NCI-H187 treated with DMSO at 0.1 percent for 48 hours (cell line): ENCODE data around the gene CTAGE8.
"Not testable (repeated sequence)": the region's sequence is repeated elsewhere in the genome, so short reads cannot be mapped to it uniquely, and the experiment has no call there.

Source experiments
- DNase-seq: peaks from one replicate; lab custom pipeline; 2025; lab: John Stamatoyannopoulos, UW

Gene CTAGE8

DNA sequence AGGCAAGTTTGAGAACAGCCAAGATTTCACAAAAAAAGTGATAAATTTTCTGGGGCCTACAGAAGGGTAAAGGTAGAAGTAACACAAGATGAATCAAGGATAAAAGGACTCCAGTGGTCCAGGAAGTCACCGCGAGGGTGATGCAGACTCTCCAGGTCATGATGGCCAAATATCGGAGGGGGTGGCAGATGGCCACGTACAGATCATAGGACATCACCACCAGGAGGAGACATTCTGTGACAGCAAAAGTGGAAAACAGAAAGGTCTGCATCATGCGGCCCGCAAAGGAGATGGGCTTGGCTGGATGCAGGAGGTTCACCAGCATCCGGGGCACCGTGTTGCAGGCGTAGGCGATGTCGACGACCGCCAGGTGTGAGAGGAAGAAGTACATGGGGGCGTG lies 10.0 kb downstream of the CTAGE8 start:
- DNase-seq, result not testable (repeated sequence)

DNA sequence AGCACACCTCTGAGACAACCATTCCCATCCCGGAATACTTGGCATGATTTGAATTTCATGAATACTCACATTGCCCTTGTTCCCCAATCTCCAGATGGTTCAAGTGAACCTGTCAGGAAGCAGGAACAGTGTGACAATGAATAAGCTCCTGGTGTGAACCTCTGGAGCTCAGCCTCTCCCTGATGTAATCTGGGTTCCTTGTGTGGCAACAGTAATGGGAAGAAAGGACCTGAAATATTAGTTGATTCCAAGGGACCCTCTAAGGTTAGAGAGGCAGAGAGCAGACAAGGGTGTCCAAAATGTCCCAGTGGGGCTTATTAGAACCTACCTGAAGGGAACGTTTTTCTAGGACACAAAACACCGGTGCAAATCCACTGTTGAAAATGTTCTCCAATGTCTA lies 13.0 kb downstream of the CTAGE8 start:
- no peak for DNase-seq

DNA sequence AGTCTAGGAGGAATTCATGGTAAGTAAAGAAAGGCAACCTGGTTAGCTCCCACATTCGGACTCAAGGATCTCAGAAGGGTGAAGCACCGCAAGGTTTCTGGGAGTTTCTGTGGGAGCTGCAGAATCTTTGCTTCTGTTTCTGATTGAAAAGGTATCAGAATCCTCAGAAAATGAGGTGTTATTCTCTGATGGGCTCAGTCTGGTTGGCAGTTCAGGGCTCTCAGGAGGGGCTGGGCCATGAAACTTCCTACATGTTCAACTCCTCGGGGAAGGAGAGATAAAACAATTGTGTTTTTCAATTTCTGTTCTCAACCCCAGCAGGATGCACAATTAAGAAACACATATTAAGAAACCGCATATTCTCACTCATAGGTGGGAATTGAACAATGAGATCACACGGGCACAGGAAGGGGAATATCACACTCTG lies 13.6 kb downstream of the CTAGE8 start:
- no peak for DNase-seq

DNA sequence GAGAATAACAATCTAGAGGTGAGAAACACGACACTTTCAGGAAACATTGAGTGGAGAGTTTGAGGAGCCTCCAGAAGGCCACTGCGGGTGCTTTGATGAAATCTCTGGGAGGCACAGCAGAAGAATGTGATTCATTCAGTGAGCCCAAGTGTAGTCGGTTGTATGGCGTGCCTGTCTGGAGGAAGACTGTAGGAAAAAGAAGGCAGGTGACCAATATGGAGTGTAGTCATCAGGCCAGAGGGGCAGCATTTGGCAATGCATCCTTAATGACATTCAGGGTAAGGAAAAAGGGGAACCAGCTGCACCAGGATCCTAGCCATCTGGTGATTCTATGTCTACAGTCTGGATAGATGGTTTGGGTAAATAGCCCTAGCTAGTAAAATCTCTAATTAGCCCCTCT lies 16.8 kb downstream of the CTAGE8 start:
- not testable (repeated sequence) for DNase-seq

DNA sequence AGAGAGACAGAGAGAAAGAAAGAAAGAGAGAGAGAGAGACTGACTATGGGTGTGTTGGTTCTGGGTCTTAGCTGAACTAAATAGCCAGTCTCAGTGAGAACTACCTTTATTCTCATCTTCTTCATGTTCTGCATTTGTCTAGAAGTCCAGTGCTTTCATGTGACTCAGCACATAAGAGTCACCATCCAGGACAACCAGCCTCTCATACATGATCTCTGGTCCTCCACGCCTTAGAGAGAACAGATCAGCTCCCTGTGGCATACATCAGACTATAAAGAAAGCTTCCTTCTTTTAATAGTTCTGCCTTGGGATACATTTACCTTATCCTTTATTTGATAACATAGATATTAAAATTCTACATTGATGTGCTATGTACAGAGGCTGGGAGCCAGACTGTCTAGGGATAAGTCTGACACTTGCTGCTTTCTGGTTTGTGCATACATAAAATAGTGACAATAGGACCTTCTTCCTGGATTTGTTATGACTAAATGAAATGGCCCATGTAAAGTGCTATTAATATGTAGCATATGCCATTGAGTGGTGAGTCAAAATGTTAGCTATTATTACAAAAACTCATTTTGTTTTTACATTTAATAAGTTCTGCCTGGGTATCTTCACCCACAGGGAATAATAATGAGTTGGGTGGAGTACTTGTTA lies 21.3 kb downstream of the CTAGE8 start:
- DNase-seq, result not testable (repeated sequence)

DNA sequence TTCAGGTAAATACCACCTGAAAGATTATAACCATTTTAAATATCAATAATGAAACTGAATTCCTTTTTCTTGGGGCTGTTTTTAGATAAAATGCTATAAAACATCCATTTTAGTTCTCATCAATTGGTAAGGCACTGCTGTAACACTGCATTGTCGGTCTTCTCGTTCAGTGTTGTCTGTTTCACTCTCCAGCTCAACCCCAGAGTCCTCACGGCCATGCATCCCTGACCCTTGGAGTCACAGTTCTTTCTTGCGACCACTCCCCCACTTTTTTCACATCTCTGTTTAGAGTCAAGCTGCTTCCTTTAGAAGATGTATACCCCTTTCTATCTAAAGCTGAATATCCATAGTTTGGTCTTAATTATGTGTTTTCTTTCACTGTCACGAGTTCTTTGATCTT lies 22.1 kb downstream of the CTAGE8 start:
- not testable (repeated sequence) for DNase-seq

DNA sequence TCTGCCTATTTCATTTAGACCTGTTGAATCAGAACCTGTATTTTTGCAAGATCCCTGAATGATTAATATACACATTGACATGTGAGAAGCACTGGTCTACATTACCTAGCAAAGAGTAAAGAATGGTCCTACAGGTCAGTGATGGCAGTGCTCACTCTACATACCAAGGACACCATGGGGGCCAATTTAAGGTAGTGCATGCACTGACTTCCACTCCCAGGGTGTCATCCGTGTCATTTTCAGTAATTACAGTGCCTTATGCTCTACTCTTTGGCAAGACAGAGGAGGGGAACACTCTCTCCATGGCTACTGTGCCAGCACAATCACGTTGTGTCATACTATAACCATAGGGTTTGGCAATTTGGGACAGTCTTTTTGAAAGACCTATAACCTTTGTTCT lies 23.7 kb downstream of the CTAGE8 start:
- not testable (repeated sequence) for DNase-seq

DNA sequence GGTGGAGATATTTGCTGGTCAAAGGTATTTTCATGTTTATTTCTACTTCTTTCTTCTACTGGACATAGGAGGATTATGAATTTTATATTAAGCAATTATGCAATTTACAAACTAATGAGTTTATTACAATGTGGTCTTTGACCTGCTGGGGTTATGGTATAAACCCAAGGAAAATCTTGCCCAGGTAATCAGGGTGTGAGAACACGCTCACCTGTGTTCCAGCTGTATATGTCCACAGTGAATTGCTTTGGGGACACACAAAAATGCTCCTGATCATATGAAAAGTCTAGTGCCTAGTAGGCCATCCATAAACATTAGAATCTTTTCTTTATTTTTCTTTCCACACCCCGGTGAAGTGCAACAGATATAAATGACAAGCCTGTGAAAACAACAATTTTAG lies 29.7 kb downstream of the CTAGE8 start, which contains the start of gene OR2A42:
TSS of gene OR2A42 (minus strand) at position 241 of the 400 bp plus-strand sequence. CDS start 6,762 bp downstream, outside the sequence.
- DNase-seq, result not testable (repeated sequence)

DNA sequence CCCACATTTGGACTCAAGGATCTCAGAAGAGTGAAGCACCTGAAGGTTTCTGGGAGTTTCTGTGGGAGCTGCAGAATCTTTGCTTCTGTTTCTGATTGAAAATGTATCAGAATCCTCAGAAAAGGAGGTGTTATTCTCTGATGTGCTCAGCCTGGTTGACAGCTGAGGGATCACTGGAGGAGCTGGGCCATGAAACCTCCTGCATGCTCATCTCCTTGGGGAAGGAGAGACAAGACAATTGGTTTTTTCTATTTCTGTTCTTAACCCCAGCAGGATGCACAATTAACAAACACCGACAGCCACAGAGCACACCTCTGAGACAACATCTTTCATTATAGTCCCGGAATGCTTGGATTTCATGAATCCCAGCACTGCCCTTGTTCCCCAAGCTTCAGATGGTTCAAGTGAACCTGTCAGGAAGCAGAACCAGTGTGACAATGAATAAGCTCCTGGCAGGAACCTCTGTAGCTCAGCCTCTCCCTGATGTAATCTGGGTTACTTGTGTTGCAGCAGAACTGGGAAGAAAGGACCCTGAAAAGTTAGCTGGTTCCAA lies 30.5 kb downstream of the CTAGE8 start:
- not testable (repeated sequence) for DNase-seq

DNA sequence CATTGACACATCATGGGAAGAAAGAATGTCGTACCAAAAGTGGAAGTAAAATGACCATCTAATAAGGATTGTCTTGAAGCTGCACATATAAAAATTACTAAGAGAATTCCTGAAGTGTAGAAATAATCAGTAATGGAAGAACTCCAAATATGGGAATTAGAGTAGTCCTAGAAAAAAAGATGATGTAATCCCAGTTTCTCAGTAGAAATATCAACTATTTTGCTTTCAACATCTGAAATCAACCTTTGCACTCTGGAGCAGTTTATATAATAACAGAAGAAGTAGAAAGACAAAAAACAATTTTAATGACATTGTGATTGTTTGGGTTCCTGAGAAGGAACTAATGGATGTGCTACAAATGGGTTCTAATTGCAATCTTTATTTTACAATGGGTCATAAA lies 36.0 kb downstream of the CTAGE8 start:
- not testable (repeated sequence) for DNase-seq

DNA sequence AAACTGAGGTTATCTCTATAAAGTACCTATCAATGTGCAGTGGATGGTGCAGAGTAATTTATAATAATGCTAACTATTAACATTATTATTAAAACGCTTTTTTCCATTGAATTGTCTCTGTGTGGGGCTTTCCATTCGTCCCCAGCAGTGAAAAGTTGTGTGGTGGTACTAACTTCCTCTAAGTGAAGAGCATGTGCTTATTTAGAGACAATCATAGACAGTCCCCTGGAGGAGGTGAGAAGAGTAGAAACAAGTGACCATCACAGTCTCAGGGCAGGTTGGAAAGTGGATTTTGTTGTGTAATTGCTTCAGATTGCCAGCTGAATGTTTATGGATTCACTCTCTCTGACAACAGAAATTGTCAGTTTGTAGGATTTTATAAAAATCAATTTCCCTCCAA lies 38.1 kb downstream of the CTAGE8 start:
- DNase-seq, result not testable (repeated sequence)

DNA sequence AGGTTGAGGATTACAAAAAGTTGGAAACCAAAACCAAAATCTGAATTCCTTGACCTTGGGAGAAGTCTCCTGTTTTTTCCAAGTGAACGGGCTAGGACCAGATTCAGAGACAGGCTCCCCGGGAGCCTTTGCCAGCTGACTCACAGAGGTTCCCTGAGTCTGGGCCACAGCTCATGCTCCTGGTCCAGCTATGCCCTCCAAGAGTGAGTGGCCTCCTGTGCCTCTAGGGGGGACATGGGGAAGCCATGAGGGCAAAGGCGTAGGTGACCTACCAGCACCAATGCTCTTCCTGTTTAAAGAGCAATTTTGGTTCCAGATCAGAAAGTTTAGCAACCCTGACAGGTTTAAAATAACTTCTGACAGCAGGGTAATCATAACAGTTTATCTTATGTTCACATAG lies 40.3 kb downstream of the CTAGE8 start:
- not testable (repeated sequence) for DNase-seq

DNA sequence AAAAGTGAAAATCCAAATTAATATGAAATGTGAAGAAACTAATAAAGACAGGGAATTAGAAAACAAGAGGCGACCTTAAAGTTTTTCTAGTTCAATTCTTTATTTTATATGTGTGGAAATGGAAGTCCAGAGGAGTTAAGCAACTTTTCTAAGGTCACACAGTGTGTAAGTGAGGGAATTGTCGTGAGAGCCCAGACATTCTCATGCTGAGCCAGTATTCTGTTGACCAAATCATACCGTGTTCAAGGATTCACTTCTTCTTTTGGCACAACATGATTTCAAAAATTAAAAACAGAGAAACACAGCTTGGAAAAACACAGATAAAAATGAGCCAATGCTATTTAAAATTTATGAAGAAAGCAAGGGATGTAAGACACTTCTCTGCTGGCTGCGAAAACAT lies 42.2 kb downstream of the CTAGE8 start:
- DNase-seq, result not testable (repeated sequence)

DNA sequence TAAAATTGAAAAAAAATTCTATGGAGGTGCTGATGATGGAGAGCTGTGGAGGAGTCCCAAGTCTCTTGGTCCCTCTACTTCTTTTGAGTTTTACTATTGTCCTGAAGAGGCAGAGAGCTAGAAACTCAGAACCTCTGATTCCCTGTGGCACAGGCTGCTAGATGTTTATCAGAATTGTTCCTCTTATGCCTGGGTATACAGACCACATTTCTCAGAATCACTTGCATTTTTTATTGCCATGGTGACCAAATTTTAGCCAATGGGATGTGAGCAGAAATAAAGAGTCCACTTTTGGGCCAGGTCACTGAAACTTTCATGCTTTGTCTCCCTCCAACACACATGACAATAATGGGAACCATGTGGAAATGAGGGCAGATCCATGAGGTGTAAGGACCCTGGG lies 45.4 kb downstream of the CTAGE8 start:
- DNase-seq, result not testable (repeated sequence)

DNA sequence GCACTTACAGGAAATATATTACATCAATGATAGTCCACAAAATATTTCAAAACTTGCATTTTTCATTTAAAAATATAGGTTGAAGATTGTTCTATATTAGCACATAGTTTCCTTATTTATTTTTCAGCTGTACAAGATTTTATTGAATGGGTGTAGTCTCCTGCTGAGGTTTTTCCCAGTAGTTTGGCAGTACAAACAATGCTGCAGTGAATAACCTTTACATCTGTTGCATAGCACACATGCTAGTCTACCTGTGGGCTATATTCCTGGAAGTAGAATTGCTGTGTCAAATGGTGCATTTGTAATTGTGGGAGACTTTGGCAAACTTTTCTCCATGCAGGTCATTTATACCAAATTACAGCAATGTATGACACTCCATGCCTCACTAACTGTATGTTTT lies 48.6 kb downstream of the CTAGE8 start:
- DNase-seq, result not testable (repeated sequence)

DNA sequence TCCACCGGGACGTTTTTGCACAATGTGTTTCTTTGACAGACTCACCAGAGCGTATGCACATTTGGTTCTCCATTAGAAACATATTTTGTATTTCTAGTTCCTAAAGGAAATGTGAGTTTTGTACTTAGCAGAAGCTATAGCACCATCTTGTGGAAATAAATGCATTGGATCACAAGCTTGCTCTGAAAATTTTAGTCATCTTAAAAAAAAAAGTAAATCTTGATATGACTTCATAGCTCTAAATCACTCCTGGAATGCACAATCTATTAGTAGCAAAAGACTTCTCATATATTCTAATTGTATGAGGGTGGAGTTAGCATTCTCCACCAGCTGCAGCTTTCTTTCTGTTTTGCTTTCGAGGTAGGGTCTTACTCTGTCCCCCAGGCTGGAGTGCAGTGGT lies 49.9 kb downstream of the CTAGE8 start:
- DNase-seq, result not testable (repeated sequence)

DNA sequence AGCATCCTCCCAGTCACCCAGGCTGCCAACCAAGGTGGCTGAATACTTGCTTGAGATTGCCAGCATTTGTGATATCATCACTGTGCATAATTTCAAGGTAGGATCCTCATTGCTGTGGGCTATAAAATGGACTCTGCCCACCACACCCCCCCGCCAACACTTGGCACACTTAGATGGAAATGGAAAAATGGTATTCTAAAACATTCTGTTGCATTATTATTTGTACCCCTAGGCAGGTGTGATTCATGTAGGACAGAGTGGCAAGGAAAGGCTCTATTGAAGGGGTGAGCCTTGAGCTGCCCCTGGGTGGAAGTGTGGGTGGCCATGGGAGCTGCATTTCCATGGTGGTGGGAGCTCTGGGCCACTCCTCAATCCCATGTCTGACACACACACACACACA lies 50.5 kb downstream of the CTAGE8 start:
- DNase-seq, result not testable (repeated sequence)

DNA sequence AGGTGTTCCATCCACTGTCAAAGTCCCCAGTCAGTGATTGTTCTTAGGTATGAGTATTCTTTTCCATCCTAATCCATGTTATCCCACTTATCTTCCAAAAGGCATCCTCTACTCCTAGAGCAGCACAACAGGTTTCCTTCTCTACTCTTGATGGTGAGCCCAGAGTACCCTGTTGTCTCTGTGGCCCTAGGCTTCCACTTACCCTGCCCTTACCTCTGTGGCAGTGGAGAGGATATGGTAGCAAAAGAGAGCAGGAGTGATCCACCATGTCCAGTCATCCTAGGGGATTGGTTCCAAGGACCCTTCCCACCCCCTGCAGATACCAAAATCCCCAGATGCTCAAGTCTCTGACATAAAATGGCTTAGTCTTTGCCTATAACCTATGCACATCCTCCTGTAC lies 51.9 kb downstream of the CTAGE8 start:
- DNase-seq, result not testable (repeated sequence)
